Hippocampal formation (tissue), 2 donors: Measurements from ENCODE around the gene DIP2A.

Experiments used
- DNase-seq, 2 donors: peaks; one replicate each; lab custom pipeline; 2025; lab: John Stamatoyannopoulos, UW

DIP2A gene

GRCh38 chr21:46537026-46537425, 78.3 kb downstream of the DIP2A start:
- DNase-seq = no peak

GRCh38 chr21:46538262-46538661, 79.6 kb downstream of the DIP2A start:
- DNase-seq = no peak

- no peak for DNase-seq
Measured at GRCh38 chr21:46538851-46539666, 80.4 kb downstream of the DIP2A start.

GRCh38 chr21:46540087-46540710, 81.5 kb downstream of the DIP2A start:
- DNase-seq = no peak

- DNase-seq = no peak
Measured at GRCh38 chr21:46542588-46543124, 84.0 kb downstream of the DIP2A start.

- no peak for DNase-seq
Measured at GRCh38 chr21:46543306-46543705, 84.6 kb downstream of the DIP2A start.

GRCh38 chr21:46544003-46544402, 85.3 kb downstream of the DIP2A start:
- DNase-seq = no peak

- DNase-seq = no peak
Measured at GRCh38 chr21:46544824-46545223, 86.1 kb downstream of the DIP2A start.

GRCh38 chr21:46545363-46545762, 86.7 kb downstream of the DIP2A start:
- no peak for DNase-seq

GRCh38 chr21:46545911-46546310, 87.2 kb downstream of the DIP2A start:
- no peak for DNase-seq

GRCh38 chr21:46546799-46547198, 88.1 kb downstream of the DIP2A start:
- no peak for DNase-seq

- no peak for DNase-seq
Measured at GRCh38 chr21:46549650-46550049, 91.0 kb downstream of the DIP2A start.

GRCh38 chr21:46550116-46550941, 91.6 kb downstream of the DIP2A start:
- DNase-seq = no peak

GRCh38 chr21:46551636-46552241, 93.0 kb downstream of the DIP2A start:
- no peak for DNase-seq

GRCh38 chr21:46552274-46552673, 93.6 kb downstream of the DIP2A start:
- DNase-seq = peak in 1 of 2 donors; percentile 7

- no peak for DNase-seq
Measured at GRCh38 chr21:46552865-46553379, 94.2 kb downstream of the DIP2A start.

GRCh38 chr21:46553993-46554392, 95.3 kb downstream of the DIP2A start:
- no peak for DNase-seq

GRCh38 chr21:46554431-46555224, 95.9 kb downstream of the DIP2A start:
- DNase-seq = no peak

GRCh38 chr21:46555225-46555617, 96.5 kb downstream of the DIP2A start:
- no peak for DNase-seq

GRCh38 chr21:46555678-46556077, 97.0 kb downstream of the DIP2A start:
- no peak for DNase-seq

GRCh38 chr21:46556802-46557201, 98.1 kb downstream of the DIP2A start:
- DNase-seq = no peak
